Left renal pelvis (tissue), 4 donors: Measurements from ENCODE around the gene LZTS2. TPM values are rescaled to one million over a fixed set of nuclear protein-coding genes. Genes with fewer than 3 reads are reported as not detected.
A peak's percentile ranks its signal among the peaks of the same experiment; 100 is the strongest.

Experiments
- DNase-seq, 4 donors: peaks; one replicate each; pipeline ENCODE4 v3.0.0-alpha.2; 2013; ENCODE audit warnings: low read depth in 4 of 4, low spot score in 3 of 4
- polyA plus RNA-seq, 4 donors: library from polyadenylated mRNA; unstranded; fragments of 120-200 nt; gene quantifications; one replicate each; pipeline ENCODE4 v1.2.1, GENCODE V29; 2013; ENCODE audit not compliant: insufficient read length in 4 of 4

Gene LZTS2
- polyA plus RNA-seq, 4 donors = 47.0 to 75.9 (median 48.5) TPM

DNA sequence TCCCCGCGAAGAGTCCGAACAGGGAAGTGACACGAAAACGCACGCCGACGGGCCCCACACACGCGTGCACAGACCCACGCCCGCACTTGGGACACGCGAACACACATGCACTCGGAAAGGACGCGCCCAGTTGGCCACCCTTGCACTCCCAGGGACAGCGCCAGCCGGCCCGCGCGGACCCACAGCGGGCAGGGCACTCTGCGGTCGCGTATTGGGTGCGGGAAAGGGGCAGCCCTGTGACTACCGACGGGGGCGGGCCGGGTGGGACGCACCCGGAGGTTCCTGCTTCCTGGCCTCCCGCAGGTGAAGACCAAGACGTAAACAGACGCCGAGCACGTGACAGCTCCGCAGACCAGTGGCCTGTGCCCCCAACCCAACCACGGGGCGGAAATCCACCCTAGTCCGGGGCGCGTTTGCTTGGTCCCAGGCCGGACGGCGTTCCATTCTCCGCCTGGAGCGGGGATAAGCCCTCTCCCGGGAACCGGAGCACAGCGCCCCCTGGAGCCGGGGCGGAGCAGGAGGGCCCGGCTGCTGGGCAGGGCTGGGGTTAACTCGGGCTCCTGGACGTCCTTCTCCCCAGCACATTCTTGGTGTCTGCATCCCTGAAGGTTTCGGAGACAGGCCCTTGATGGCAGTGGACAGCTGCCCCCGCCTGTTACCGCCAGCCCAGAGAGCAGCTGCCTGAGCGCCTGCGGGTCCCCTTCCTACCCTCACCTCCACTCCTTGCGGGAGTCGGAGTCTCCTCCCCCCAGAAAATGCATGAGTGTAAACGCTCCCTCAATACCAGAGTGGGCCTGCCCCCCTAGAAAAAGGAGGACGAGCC lies 2.0 kb upstream of the LZTS2 start:
- no peak for DNase-seq

DNA sequence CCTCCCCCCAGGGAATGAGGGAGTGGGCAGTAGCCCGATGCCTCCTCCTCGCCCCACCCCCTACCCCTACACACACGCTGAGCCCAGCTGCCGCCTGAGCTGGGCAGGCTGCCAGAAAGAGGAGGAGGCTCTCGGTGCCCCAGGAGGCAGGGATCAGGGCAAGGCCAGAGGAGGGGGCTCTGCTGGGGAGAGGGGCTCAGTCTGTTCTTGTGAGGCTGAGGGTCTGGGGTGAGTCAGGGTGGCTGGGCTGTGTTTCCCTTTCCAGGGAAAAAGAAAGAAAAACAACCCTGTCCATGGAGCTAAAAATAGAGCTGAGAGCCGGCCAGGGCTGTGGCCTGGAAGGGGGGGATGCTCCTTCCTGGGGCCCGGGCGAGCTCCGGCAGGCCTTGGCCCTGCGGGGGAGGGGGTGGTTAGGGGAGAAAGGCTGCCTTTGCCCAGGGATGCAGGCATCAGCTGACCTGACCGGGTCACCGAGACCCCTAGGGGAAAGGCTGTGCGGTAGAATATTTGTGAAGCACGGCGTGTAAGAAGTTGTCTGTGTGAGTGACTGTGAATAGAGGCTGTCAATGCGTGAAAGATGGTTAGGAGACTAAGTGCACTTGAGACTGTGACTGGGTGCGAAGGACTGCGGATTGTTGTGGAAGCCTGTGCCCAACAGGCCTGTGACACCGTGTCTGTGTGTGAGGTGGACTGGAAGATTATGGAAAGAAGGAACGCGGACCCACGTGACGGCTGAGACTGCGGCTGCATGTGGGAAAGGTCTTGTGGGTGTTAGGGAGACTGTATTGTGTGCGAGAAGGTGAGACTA lies 1.2 kb upstream of the LZTS2 start:
- peak; percentile 81 to 87 (median 84) for DNase-seq

DNA sequence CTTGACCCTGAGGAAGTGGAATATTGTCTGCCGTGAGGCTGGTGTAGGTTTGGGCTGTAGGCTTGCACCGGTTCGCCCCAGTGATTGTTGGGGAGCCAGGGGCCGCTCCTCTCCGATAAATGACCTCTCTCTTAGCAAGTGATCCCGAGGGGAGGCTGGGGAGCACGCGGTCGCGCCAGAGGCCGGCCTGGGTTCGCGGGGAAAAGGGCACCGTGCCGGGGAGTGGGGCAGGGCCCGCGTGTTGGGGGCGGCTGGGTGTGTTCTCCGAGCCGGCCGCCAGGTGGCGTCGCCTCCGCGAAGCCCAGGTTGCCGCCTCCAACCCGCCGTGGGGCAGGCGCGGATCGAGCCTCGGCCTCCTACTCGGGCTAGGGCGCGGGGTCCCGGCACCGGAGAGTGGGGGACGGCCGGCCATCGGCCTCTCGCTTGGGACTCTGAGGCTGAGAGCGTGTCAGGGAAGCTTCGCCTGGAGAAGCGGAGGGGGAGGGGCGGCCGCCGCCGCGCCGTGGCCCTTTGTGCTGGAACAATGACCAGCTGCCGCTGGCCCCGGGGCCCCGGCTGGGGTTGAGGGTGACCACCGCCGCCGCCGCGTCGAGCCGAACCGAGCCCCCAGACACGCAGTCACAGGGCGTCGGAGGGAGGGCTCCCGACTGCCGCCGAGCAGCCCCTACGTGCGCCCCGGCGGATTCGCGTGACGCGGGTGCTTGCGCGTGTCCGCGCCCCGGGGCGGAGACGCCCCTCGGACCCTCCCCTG lies 442 bp upstream of the LZTS2 start:
- DNase-seq = peak in 1 of 4 donors; percentile 74

DNA sequence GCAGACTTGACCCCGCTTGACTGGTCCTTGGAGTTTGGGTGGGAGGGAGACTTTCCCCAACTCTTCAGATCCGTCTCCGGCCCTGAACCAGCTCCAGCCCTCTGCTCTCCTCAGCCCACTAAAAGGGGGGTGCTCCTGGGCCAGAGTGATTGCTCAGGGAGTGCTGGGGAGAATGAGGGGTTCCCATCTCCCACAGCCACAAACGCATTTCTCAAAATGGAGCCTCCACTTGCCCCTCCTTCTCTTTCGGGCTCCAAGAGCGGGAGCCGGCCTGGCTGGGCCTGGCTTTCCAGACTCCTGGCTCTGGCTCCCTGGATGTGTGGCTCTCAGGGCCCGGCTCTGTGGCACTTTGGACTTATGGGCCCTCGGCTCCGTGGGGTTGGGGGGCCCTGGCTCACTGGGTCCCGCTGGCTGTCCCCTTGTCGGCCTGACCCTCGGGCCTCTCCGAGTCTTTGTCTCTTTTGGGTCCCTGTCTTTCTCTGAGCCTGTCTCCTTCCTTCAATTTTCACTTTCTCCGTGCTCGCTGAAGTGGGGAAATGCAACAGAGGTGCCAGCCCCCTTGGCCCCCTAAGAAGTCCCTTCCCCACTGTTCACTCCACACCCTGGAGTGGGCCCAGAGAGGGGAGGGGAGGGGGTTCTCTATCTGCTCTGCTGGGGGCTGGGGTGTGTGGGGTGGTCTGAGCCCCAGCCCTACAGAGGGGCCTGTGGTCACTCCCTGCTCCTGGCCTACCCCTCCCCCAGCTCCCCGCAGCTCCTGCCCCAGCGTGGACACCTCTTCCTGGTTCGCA lies 713 bp downstream of the LZTS2 start:
- no peak for DNase-seq

DNA sequence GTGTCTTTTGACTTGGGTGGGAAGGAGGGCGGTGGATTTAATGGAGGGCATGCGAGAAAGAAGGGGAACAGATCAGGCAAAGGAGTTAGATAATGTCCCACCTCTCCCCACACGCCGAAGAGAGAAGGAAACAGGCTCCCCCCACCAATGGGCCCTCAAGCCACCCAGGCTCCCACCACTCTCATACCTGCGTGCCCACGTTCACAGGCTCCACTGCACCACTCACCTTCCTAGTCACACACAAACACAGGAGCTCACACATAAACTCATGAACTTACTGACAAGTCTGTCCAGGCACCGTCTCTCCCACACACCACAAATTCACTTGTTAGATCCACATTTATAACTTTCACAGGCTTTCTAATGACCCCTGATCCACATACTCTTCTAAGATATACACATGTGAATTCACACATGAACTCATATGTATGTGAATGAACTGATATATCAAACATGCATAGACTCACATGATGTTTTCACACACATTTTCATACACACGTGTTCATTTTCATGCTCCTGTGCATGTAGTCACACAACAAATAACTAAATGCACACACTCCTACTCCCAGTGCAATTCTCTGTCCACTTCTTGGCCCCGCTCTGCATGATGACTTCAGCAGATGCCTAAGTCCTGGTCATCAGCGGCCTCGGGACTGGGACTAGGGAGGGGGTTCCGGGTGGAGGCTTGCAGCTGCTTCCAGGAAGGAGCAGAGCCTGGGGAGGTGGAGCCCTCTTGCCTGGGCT lies 1.5 kb downstream of the LZTS2 start:
- peak in 3 of 4 donors; percentile 65 to 80 (median 70) for DNase-seq

DNA sequence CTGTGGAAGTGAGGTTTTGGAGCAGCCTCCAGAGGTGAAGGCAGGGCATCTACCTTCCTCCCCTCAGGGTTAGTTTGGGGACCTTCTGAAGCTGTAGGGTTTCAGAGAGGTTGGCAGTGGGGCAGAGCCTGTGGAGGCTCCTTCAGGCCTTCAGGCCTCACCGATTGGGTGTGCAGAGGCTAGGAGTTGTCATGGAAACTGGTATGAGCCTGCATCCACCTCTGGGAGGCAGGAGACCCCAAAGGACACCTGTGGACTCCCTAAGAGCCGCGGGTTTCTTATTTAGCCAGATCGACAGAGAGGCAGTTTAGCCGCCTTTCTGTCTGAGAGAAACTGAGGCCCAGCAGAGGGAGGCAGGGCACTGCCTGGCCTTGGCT lies 2.0 kb downstream of the LZTS2 start:
- DNase-seq = no peak

DNA sequence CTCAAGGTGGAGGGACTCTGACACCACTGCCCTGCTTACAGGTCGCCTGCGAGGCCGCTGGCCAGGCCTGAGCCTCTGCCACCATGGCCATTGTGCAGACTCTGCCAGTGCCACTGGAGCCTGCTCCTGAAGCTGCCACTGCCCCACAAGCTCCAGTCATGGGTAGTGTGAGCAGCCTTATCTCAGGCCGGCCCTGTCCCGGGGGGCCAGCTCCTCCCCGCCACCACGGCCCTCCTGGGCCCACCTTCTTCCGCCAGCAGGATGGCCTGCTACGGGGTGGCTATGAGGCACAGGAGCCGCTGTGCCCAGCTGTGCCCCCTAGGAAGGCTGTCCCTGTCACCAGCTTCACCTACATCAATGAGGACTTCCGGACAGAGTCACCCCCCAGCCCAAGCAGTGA lies 2.8 kb downstream of the LZTS2 start:
- no peak for DNase-seq

DNA sequence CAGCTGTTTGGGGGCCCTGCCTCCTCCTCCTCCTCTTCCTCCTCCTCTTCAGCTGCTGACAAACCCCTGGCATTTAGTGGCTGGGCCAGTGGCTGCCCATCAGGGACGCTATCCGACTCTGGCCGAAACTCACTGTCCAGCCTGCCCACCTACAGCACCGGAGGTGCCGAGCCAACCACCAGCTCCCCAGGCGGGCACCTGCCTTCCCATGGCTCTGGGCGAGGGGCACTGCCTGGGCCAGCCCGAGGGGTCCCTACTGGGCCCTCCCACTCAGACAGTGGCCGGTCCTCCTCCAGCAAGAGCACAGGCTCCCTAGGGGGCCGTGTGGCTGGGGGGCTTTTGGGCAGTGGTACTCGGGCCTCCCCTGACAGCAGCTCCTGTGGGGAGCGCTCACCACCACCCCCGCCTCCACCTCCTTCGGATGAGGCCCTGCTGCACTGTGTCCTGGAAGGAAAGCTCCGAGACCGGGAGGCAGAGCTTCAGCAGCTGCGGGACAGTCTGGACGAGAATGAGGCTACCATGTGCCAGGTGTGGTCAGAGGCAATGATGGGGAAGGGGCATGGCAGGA lies 4.1 kb downstream of the LZTS2 start:
- DNase-seq = no peak

DNA sequence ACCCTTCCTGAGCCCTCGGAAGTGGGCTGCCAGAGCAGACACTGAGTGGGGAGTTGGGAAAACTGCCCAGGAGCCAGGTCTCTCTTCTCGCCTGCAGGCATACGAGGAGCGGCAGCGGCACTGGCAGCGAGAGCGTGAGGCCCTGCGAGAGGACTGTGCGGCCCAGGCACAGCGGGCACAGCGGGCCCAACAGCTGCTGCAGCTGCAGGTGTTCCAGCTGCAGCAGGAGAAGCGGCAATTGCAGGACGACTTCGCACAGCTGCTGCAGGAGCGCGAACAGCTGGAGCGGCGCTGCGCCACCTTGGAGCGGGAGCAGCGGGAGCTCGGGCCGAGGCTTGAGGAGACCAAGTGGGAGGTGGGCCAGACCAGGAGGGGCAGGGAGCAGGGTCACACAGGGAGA lies 5.8 kb downstream of the LZTS2 start:
- no peak for DNase-seq

DNA sequence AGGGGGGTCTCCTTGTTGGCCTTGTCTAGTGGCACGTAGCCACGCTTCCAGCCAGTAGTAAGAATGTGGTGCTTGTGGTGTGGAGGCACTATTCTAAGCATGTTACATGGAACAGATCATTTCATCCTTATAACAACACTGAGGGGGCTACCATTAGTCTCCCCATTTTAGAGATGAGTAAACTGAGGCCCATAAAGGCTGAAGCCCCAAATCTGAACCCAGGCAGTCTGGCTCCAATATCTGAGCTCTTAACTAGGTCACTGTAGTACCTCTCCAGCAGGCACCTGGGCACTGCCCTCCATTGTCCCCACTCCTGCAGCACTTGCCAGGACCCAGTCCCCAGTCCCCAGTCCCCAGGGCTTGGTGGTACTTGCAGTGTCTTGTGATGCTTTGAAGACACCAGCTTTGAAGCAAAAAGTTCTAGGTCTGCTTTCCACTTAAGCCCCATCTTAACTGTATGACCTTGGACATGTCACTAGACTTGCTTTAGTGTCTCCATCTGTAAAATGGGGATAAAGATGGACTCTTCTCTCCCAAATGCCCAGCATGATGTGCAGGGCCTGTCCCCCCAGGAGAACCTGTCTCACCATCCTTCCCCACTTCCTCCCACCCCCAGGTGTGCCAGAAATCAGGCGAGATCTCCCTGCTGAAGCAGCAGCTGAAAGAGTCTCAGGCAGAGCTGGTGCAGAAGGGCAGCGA lies 6.4 kb downstream of the LZTS2 start:
- DNase-seq = no peak

DNA sequence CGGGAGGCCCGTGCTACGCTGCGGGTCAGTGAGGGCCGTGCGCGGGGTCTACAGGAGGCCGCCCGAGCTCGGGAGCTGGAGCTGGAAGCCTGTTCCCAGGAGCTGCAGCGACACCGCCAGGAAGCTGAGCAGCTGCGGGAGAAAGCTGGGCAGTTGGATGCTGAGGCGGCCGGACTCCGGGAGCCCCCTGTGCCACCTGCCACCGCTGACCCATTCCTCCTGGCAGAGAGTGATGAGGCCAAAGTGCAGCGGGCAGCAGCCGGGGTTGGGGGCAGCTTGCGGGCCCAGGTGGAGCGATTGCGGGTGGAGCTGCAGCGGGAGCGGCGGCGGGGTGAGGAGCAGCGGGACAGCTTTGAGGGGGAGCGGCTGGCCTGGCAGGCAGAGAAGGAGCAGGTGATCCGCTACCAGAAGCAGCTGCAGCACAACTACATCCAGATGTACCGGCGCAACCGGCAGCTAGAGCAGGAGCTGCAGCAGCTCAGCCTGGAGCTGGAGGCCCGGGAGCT lies 7.0 kb downstream of the LZTS2 start:
- DNase-seq = no peak

DNA sequence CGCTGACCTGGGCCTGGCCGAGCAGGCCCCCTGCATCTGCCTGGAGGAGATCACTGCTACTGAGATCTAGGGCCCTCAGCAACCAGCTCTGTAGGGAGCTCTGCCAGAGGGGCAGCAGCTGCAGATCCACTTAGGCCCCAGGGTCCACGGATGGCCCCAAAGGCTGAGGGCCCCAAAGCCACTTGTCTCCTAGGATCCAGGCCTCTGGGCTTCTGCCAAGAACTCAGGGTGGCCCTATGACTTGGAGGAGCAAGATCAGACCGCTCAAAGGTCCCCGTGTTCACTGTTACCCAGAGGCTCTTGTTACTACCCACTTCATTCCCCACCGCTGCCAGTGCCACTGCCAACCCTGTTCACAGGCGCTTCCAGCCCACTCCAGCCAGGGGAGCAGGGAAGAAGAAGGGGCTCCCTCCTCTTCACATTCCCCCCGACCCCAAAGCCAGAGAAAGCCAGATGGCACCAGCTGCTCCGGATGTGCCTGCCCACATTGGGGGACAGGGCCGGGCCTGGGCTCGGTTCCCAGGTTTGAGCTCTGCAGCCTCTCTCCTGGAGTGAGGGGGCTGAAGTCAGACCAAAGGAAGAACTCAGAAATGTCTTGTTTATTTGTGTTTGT lies 7.6 kb downstream of the LZTS2 start:
- no peak for DNase-seq

DNA sequence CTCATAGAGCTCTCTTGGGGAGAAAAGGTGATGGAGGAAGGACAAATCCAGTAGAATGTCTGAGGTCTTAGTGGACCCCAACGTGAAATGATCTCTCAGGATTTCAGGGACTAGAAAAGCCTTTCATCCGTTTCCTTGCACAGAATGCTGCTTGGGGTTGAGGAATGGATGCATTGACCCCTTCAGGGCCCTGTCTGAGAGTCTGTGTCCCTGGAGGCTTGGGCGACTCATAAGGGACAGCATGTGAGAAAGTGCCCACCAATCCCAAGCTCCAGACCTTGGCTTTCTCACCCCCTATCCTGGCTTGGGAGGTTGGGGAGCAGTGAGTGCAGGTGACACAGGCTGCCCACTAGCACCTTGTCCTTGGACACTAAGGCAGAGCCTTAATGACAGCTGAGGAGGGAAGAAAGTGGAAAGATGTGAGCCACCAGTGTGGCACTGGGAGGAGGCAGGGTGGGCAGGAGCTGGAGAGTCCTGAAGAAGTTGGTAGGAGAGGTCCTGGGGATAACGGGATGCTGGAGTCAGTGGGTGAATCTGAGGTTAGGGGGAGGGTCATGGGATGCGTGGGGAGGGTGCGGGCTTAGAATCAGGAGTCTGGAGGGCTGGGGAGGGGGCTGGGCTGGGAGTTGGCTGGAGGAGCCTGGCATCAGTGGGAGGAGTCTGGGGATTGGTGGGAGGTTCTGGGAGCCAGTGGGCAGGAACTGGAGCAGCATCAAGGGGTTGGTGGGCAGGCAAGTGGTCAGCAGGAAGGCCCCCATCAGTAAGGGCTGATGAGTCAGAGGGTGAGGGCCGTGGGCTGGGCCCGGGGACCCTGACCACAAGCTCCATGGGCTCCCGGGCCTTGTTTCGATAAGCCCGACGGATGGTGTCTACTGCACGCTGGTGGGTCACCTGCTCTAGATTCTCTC lies 8.6 kb downstream of the LZTS2 start:
- DNase-seq = no peak

DNA sequence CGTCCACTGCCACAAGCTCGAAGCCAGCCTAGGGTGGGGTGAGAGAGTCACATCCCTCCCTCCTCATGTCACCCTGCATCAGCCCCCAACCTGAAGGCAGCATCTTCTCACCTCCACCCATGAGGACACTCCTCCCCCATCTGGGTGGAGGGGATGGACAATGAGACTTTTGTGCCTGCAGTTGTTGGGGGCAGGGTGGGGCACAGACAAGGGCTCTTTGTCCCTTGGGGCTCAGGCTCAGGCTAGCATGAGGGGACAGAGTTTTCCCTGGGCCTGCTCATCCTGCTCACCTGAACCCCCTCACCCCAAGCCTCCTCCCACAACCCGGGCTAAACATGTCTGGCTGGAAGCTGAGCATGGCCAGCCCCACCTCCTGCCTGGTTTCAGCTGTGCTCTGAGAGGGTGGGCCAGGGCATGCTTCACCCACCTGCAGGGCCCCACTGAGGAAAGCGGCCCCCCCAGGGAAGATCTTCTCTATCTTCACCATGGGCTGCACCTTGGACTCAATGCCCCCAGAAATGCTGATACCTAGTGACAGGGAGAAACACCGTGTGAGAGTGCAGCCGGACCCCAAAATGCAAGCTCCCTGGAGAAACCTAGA lies 9.3 kb downstream of the LZTS2 start:
- DNase-seq = no peak

DNA sequence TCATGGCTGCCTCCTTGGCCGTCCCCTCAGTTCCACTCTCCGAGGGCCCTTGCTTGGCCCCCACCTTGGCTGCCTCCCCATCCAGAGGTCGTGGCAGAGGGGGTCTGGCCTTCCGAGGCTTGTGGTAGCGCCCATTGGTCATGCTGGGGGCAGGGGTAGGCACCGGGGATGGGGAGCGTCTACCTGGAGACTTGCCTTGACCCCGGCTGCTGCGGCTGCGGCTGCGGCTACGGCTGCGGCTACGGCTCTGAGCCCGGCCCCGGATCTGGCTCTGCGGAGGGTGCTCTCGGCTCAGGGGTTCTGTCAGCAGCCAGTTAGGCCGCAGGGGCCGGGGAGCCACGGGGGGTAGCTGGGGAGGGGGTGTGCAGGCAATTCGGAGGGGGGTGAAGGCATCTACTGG lies 10.7 kb downstream of the LZTS2 start:
- DNase-seq = no peak

DNA sequence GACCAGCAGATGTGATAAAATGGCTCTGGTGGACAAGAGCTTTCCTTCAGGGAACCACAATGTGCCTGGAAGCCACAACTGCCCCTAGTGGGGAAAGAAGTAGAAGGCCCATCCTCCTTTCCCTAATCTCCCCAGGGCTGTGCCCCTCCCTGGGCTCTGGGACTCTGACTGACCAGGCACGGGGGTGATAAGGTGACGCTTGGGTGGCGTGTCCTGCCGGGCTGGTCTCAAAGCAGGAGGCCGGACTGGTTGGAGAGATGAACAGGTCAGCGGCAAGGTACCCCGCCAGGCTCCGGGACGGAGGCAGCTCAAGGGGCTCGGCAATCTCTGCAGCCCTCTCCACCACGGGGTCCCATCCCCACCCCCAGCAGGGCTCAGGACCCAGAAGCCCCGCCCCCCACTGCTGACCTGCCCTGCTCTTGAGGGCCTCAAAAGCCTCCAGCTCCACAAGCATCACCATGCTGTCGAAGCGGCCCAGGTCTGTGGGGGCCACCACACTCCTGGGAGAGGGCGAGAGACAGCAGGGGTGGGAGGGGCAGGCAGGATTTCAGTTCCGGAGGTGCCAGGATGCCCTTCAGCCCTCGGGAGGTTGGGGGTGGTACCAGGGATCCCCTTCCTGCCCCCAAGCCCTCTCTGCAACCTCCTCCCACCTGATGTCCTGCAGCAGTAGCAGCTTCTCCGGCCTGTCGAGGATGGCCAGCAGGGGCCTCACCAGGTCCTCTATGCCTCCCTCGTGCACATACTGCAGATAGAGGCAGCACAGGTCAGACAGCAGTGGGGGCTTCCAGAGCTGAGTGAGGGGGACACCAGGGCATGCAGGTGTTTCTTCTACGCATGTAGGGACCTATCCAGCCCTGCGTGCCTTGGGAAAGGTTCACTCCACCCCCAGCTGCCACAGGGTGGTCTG lies 12.2 kb downstream of the LZTS2 start:
- no peak for DNase-seq
